HCT116 (cell line): Measurements from ENCODE around the gene ADCY6. TPM values are rescaled to one million over a fixed set of nuclear protein-coding genes. Genes with fewer than 3 reads are reported as not detected.

ENCODE experiments used
- ATAC-seq: fragments of 200-7000 bp; cut with Tn5 transposase; 2 replicates; pipeline ENCODE4 v1.9.1; 2020; ENCODE audit warnings: mild to moderate bottlenecking, moderate library complexity
- BruUV-seq: library from RNA; stranded (reverse); fragments of 400-500 nt; replicated peaks from 2 replicates; lab custom pipeline; 2021; lab: Mats Ljungman, UMichigan
- CTCF ChIA-PET: fragments of 300-600 bp; sonication (Branson Sonifier 250); formaldehyde crosslinking; loops from one replicate; lab custom pipeline; 2021; ENCODE audit warnings: antibody characterized with exemption; lab: Charles Lee
- POLR2A ChIA-PET: fragments of 300-600, 350-600 bp; sonication (Branson Sonifier 250); formaldehyde crosslinking; loops from one replicate; lab custom pipeline; 2021; ENCODE audit warnings: antibody characterized with exemption; lab: Charles Lee
- RAD21 ChIA-PET, 2 experiments: fragments of 300-600 bp; sonication (Branson Sonifier 250); formaldehyde crosslinking; loops; one replicate each; lab custom pipeline; 2023; ENCODE audit warnings: low total read pairs in 2 of 2; ENCODE audit not compliant: uncharacterized antibody in 2 of 2, unreplicated experiment in 2 of 2, low non-redundant PET in 1 of 2; lab: Charles Lee
- DNase-seq: peaks from one replicate; pipeline ENCODE4 v3.0.0-alpha.2; 2010; ENCODE audit warnings: low read depth, low spot score
- H2AFZ ChIP-seq: fragments of 200-600 bp; shearing (Covaris generic), sonication (generic); 2 replicates; pipeline ENCODE4 v1.6.1; 2017; ENCODE audit warnings: low read depth, mixed run types, mixed read lengths, antibody characterized with exemption, low read length; ENCODE audit not compliant: poor library complexity, severe bottlenecking
- H3K27ac ChIP-seq: 2 replicates; pipeline ENCODE4 v1.5.1; 2012; ENCODE audit warnings: low read depth, low read length
- H3K27me3 ChIP-seq: fragments of 200-600 bp; sonication (generic); 2 replicates; pipeline ENCODE4 v1.6.1; 2016; ENCODE audit warnings: mixed run types, low read length, mixed read lengths; ENCODE audit not compliant: insufficient read depth
- H3K36me3 ChIP-seq, 2 experiments: fragments of 200-500 bp in 1 of 2; fragments of 200-600 bp in 1 of 2; sonication (Bioruptor generic) in 1 of 2; sonication (generic) in 1 of 2; 2 replicates each; pipeline versions ENCODE4 v1.5.1 to v1.6.1; 2014 to 2016; ENCODE audit warnings: low read length in 2 of 2, inconsistent platforms in 1 of 2, mixed read lengths in 1 of 2, mixed run types in 1 of 2; ENCODE audit not compliant: insufficient read depth in 2 of 2, control insufficient read depth in 1 of 2
- H3K4me1 ChIP-seq, 2 experiments: fragments of 200-600 bp in 1 of 2; sonication (generic) in 1 of 2; 2 replicates each; pipeline versions ENCODE4 v1.5.1 to v1.6.1; 2012 to 2017; ENCODE audit warnings: low read length in 2 of 2, inconsistent platforms in 1 of 2, mild to moderate bottlenecking in 1 of 2, mixed read lengths in 1 of 2, mixed run types in 1 of 2, moderate library complexity in 1 of 2; ENCODE audit not compliant: insufficient read depth in 2 of 2, control insufficient read depth in 1 of 2
- H3K4me2 ChIP-seq: fragments of 200-600 bp; sonication (generic); 2 replicates; pipeline ENCODE4 v1.6.1; 2017; ENCODE audit warnings: mixed run types, low read length, mixed read lengths
- H3K4me3 ChIP-seq, 2 experiments: fragments of 200-600 bp in 1 of 2; sonication (generic) in 1 of 2; replicated peaks in 1 of 2; 2 replicates each; pipeline ENCODE4 v1.5.1; 2011 to 2016; ENCODE audit warnings: low read length in 2 of 2, control low read depth in 1 of 2, low read depth in 1 of 2, mild to moderate bottlenecking in 1 of 2, mixed read lengths in 1 of 2, mixed run types in 1 of 2
- H3K79me2 ChIP-seq: fragments of 200-600 bp; sonication (generic); 2 replicates; pipeline ENCODE4 v1.6.1; 2017; ENCODE audit warnings: mild to moderate bottlenecking, mixed run types, low read length, moderate library complexity, mixed read lengths; ENCODE audit not compliant: insufficient read depth
- H3K9ac ChIP-seq: fragments of 200-600 bp; sonication (generic); 2 replicates; pipeline ENCODE4 v1.6.1; 2016; ENCODE audit warnings: low read length, mixed read lengths
- H3K9me2 ChIP-seq: fragments of 200-600 bp; sonication (generic), shearing (Covaris generic); 2 replicates; pipeline ENCODE4 v1.6.1; 2017; ENCODE audit warnings: mixed run types, mild to moderate bottlenecking, moderate library complexity; ENCODE audit not compliant: insufficient read depth
- H3K9me3 ChIP-seq, 2 experiments: fragments of 200-500 bp in 1 of 2; fragments of 200-600 bp in 1 of 2; sonication (Bioruptor generic) in 1 of 2; sonication (generic) in 1 of 2; 2 replicates each; pipeline ENCODE4 v1.6.1; 2014 to 2017; ENCODE audit warnings: low read length in 2 of 2, mixed read lengths in 2 of 2, inconsistent platforms in 1 of 2, low read depth in 1 of 2, mild to moderate bottlenecking in 1 of 2, mixed run types in 1 of 2, moderate library complexity in 1 of 2; ENCODE audit not compliant: control insufficient read depth in 1 of 2, insufficient read depth in 1 of 2
- H4K20me1 ChIP-seq: fragments of 200-600 bp; sonication (generic), shearing (Covaris generic); 2 replicates; pipeline ENCODE4 v1.6.1; 2017; ENCODE audit warnings: mixed run types, mild to moderate bottlenecking, moderate library complexity; ENCODE audit not compliant: insufficient read depth
- CTCF ChIP-seq, 3 experiments: fragments of 200-600 bp in 1 of 3; sonication (generic) in 1 of 3; IDR thresholded peaks in 2 of 3; conservative IDR thresholded peaks in 1 of 3; 2 replicates each; pipeline ENCODE4 v1.5.1; 2012 to 2017; ENCODE audit warnings: low read depth in 2 of 3, low read length in 2 of 3, antibody characterized with exemption in 1 of 3, borderline replicate concordance in 1 of 3, control low read depth in 1 of 3, mild to moderate bottlenecking in 1 of 3, mixed read lengths in 1 of 3, mixed run types in 1 of 3, moderate library complexity in 1 of 3; ENCODE audit not compliant: insufficient read depth in 1 of 3
- ELF1 ChIP-seq: IDR thresholded peaks from 2 replicates; pipeline ENCODE4 v1.6.1; 2012; ENCODE audit warnings: low read depth, borderline replicate concordance
- FOSL1 ChIP-seq: IDR thresholded peaks from 2 replicates; pipeline ENCODE4 v1.6.1; 2012; ENCODE audit warnings: low read depth
- JUND ChIP-seq: IDR thresholded peaks from 2 replicates; pipeline ENCODE4 v1.6.1; 2012
- SP1 ChIP-seq: IDR thresholded peaks from 2 replicates; pipeline ENCODE4 v1.6.1; 2012; ENCODE audit warnings: low read depth
- TCF7L2 ChIP-seq: IDR thresholded peaks from 2 replicates; pipeline ENCODE4 v1.7.0; 2011; ENCODE audit warnings: borderline replicate concordance, inconsistent platforms; ENCODE audit not compliant: insufficient read depth, insufficient read length; ENCODE audit errors: extremely low read depth
- ZNF274 ChIP-seq: fragments of 200-500 bp; sonication (Bioruptor generic); IDR thresholded peaks from 2 replicates; pipeline ENCODE4 v1.6.1; 2014; ENCODE audit warnings: mild to moderate bottlenecking, low read depth, low read length, inconsistent platforms
- intact Hi-C: fragments of 100-400 bp; cut with micrococcal nuclease; formaldehyde crosslinking; loops from 2 replicates; pipeline ENCODE4 v1.10.0; 2022
- total RNA-seq: library from RNA; stranded (reverse); gene quantifications from one replicate; pipeline ENCODE4 v1.2.1, GENCODE V29; 2021; ENCODE audit not compliant: unreplicated experiment

ADCY6 gene
- total RNA-seq, 1 experiment from 2014 or later: 24.9 TPM

- H3K4me1 ChIP-seq: no peaks in the 10 kb centered on the region
- no peaks in the 10 kb centered on the region for H3K27me3 ChIP-seq
- H3K79me2 ChIP-seq: no peaks in the 10 kb centered on the region
- ChIA-PET RAD21 (no interaction called here), POLR2A (no interaction called here), CTCF (no interaction called here)
- TF ChIP-seq JUND (no peak), SP1 (no peak), TCF7L2 (no peak), ZNF274 (no peak), ELF1 (no peak), FOSL1 (no peak)
- H3K36me3 ChIP-seq: no peaks in the 10 kb centered on the region
- no peak overlapping the region for H2AFZ ChIP-seq
- H3K27ac ChIP-seq: no peak overlapping the region
- H3K9me3 ChIP-seq: no peaks in the 10 kb centered on the region
- no peak for ATAC-seq
- H3K4me2 ChIP-seq: no peak overlapping the region
- intact Hi-C loops: no loop called here
- BruUV-seq: no TSS peak
- H3K9ac ChIP-seq: no peak overlapping the region
- H3K9me2 ChIP-seq: no peaks in the 10 kb centered on the region
- no peak for DNase-seq
- H4K20me1 ChIP-seq: no peaks in the 10 kb centered on the region
- no peak overlapping the region for H3K4me3 ChIP-seq
Measured at GRCh38 chr12:48803675-48804074, 14.8 kb upstream of the ADCY6 start.

GRCh38 chr12:48800971-48801370 lies 12.1 kb upstream of the ADCY6 start:
- no peak overlapping the region for H3K4me2 ChIP-seq
- H4K20me1 ChIP-seq: no peaks in the 10 kb centered on the region
- no peaks in the 10 kb centered on the region for H3K9me3 ChIP-seq
- ATAC-seq (no peak), DNase-seq (no peak)
- intact Hi-C loops: no loop called here
- BruUV-seq: no TSS peak
- no peak overlapping the region for H3K9ac ChIP-seq
- no peaks in the 10 kb centered on the region for H3K36me3 ChIP-seq
- no peak overlapping the region for H3K4me3 ChIP-seq
- ChIA-PET RAD21 (no interaction called here), POLR2A (no interaction called here), CTCF (interaction anchor here (0.6 kb wide), 1 partner anchor 14 kb away, joined by 3 read pairs; no protein-coding TSS in a partner anchor)
- TF ChIP-seq ZNF274 (no peak), SP1 (no peak), CTCF (IDR thresholded peaks at IDR 0.05 in 2 of 3, conservative IDR thresholded peaks at IDR 0.05 in 1 of 3; ENCODE audit: borderline replicate concordance in 1 of 3, insufficient read depth in 1 of 3, low read depth in 2 of 3, low read length in 2 of 3) (no peak), ELF1 (no peak), TCF7L2 (no peak)
- H3K4me1 ChIP-seq: peaks cover 2 to 4% of the 10 kb centered on the region in 2 experiments; a peak in 3 of 4 replicates
- no peaks in the 10 kb centered on the region for H3K79me2 ChIP-seq
- H3K9me2 ChIP-seq: no peaks in the 10 kb centered on the region
- no peak overlapping the region for H2AFZ ChIP-seq
- no peaks in the 10 kb centered on the region for H3K27me3 ChIP-seq
- H3K27ac ChIP-seq: no peak overlapping the region
